H1 (cell line): ENCODE measurements around the gene PLA2G4F. TPM values are rescaled to one million over a fixed set of nuclear protein-coding genes. Genes with fewer than 3 reads are reported as not detected.

Experiments used
- CTCF ChIA-PET: fragments of 300-600 bp; sonication (Branson Sonifier 250); formaldehyde crosslinking; loops from one replicate; lab custom pipeline; 2021; ENCODE audit not compliant: partially characterized antibody; lab: Charles Lee
- POLR2A ChIA-PET: fragments of 300-600 bp; sonication (Branson Sonifier 250); formaldehyde crosslinking; loops from one replicate; lab custom pipeline; 2021; ENCODE audit warnings: inconsistent platforms; ENCODE audit not compliant: partially characterized antibody; lab: Charles Lee
- DNase-seq, 2 experiments: peaks; one replicate each; pipeline versions ENCODE4 v3.0.0 to v3.0.0-alpha.2; 2010 to 2022; ENCODE audit warnings: low spot score in 2 of 2, low read depth in 1 of 2, mixed read lengths in 1 of 2
- FAIRE-seq: peaks from 2 replicates; lab custom pipeline; 2011; peaks lifted over from hg19 to GRCh38; lab: Jason Lieb, UNC
- H2AFZ ChIP-seq: 2 replicates; pipeline ENCODE4 v1.8.1; 2012; ENCODE audit warnings: low read length, inconsistent platforms
- H2AK5ac ChIP-seq: 2 replicates; pipeline ENCODE4 v1.6.1; 2013; ENCODE audit warnings: low read depth, low read length
- H2BK120ac ChIP-seq: replicated peaks from 2 replicates; pipeline ENCODE3; 2013; ENCODE audit warnings: low read depth, low read length, inconsistent platforms
- H2BK12ac ChIP-seq: 2 replicates; pipeline ENCODE4 v1.6.1; 2013; ENCODE audit warnings: low read depth, low read length
- H2BK15ac ChIP-seq: 2 replicates; pipeline ENCODE4 v1.6.1; 2013; ENCODE audit warnings: low read length
- H2BK20ac ChIP-seq: 2 replicates; pipeline ENCODE4 v1.6.1; 2013; ENCODE audit warnings: low read length
- H2BK5ac ChIP-seq: 2 replicates; pipeline ENCODE4 v1.6.1; 2013; ENCODE audit warnings: low read depth, low read length
- H3K14ac ChIP-seq: 2 replicates; pipeline ENCODE4 v1.6.1; 2013; ENCODE audit warnings: inconsistent platforms; ENCODE audit not compliant: insufficient read length
- H3K18ac ChIP-seq: 2 replicates; pipeline ENCODE4 v1.6.1; 2013; ENCODE audit warnings: low read length; ENCODE audit errors: extremely low read depth
- H3K23ac ChIP-seq: 2 replicates; pipeline ENCODE4 v1.6.1; 2013; ENCODE audit warnings: inconsistent platforms; ENCODE audit not compliant: insufficient read length
- H3K23me2 ChIP-seq: 2 replicates; pipeline ENCODE4 v1.6.1; 2013; ENCODE audit warnings: low read depth, low read length
- H3K27ac ChIP-seq: 2 replicates; pipeline ENCODE4 v1.6.1; 2011; ENCODE audit warnings: low read depth, low read length, inconsistent platforms
- H3K27me3 ChIP-seq, 4 experiments: replicated peaks in 1 of 4; 1 replicate in 1 of 4; 2 replicates in 3 of 4; pipeline versions ENCODE4 v1.6.1 to v1.8.1; 2011 to 2013; ENCODE audit warnings: low read length in 3 of 4, mild to moderate bottlenecking in 3 of 4, inconsistent platforms in 2 of 4, mixed read lengths in 2 of 4, moderate library complexity in 1 of 4; ENCODE audit not compliant: control insufficient read depth in 3 of 4, insufficient read depth in 3 of 4; ENCODE audit errors: extremely low read depth in 1 of 4
- H3K36me3 ChIP-seq, 4 experiments: 2 replicates each; pipeline versions ENCODE4 v1.6.1 to v1.8.1; 2011 to 2013; ENCODE audit warnings: mild to moderate bottlenecking in 4 of 4, low read length in 3 of 4, moderate library complexity in 2 of 4, control low read depth in 1 of 4, inconsistent platforms in 1 of 4; ENCODE audit not compliant: insufficient read depth in 4 of 4, control insufficient read depth in 2 of 4
- H3K4ac ChIP-seq: replicated peaks from 2 replicates; pipeline ENCODE3; 2013; ENCODE audit warnings: low read length, low read depth, mixed read lengths, inconsistent platforms; ENCODE audit not compliant: insufficient read length
- H3K4me1 ChIP-seq, 4 experiments: replicated peaks in 1 of 4; 1 replicate in 1 of 4; 2 replicates in 3 of 4; pipeline versions ENCODE4 v1.6.1 to v1.8.1; 2011 to 2013; ENCODE audit warnings: low read length in 3 of 4, inconsistent platforms in 2 of 4, mixed read lengths in 1 of 4; ENCODE audit not compliant: insufficient read depth in 4 of 4, control insufficient read depth in 3 of 4
- H3K4me2 ChIP-seq, 2 experiments: 2 replicates each; pipeline versions ENCODE4 v1.6.1 to v1.8.1; 2011 to 2013; ENCODE audit warnings: low read depth in 2 of 2, low read length in 2 of 2, control low read depth in 1 of 2, inconsistent platforms in 1 of 2, mild to moderate bottlenecking in 1 of 2; ENCODE audit not compliant: insufficient read depth in 1 of 2
- H3K4me3 ChIP-seq, 4 experiments: fragments of 200-600, 300-600 bp in 1 of 4; sonication (generic), shearing (Covaris generic), sonication (Bioruptor Twin) in 1 of 4; 2 replicates each; pipeline versions ENCODE4 v1.5.1 to v1.8.1; 2011 to 2016; ENCODE audit warnings: low read length in 4 of 4, low read depth in 3 of 4, control low read depth in 2 of 4, inconsistent platforms in 2 of 4, mild to moderate bottlenecking in 2 of 4, mixed read lengths in 1 of 4, moderate library complexity in 1 of 4; ENCODE audit not compliant: insufficient read depth in 2 of 4; ENCODE audit errors: extremely low read depth in 1 of 4
- H3K56ac ChIP-seq: replicated peaks from 2 replicates; pipeline ENCODE3; 2013; ENCODE audit warnings: low read depth, mild to moderate bottlenecking, mixed read lengths, low read length, inconsistent platforms; ENCODE audit not compliant: insufficient read length
- H3K79me1 ChIP-seq: 2 replicates; pipeline ENCODE4 v1.6.1; 2013; ENCODE audit warnings: low read depth, low read length, control low read depth
- H3K79me2 ChIP-seq, 2 experiments: 2 replicates each; pipeline versions ENCODE4 v1.6.1 to v1.8.1; 2012 to 2013; ENCODE audit warnings: low read length in 2 of 2, mild to moderate bottlenecking in 2 of 2, inconsistent platforms in 1 of 2; ENCODE audit not compliant: insufficient read depth in 2 of 2, control insufficient read depth in 1 of 2
- H3K9ac ChIP-seq, 4 experiments: replicated peaks in 1 of 4; 1 replicate in 1 of 4; 2 replicates in 3 of 4; pipeline versions ENCODE4 v1.6.1 to v1.8.1; 2011 to 2013; ENCODE audit warnings: low read depth in 3 of 4, low read length in 3 of 4, control low read depth in 2 of 4, mild to moderate bottlenecking in 2 of 4, moderate library complexity in 2 of 4, inconsistent platforms in 1 of 4; ENCODE audit errors: extremely low read depth in 1 of 4
- H3K9me3 ChIP-seq, 2 experiments: 2 replicates each; pipeline versions ENCODE4 v1.6.1 to v1.8.1; 2012 to 2013; ENCODE audit warnings: mild to moderate bottlenecking in 2 of 2, moderate library complexity in 2 of 2, control low read depth in 1 of 2, inconsistent platforms in 1 of 2, low read depth in 1 of 2, low read length in 1 of 2, mixed read lengths in 1 of 2; ENCODE audit not compliant: insufficient read depth in 2 of 2
- H4K20me1 ChIP-seq, 2 experiments: replicated peaks in 1 of 2; 2 replicates each; pipeline versions ENCODE3 to v1.8.1; 2011 to 2013; ENCODE audit warnings: inconsistent platforms in 2 of 2, low read length in 2 of 2, mild to moderate bottlenecking in 1 of 2; ENCODE audit not compliant: insufficient read depth in 2 of 2, control insufficient read depth in 1 of 2
- H4K5ac ChIP-seq: 2 replicates; pipeline ENCODE4 v1.6.1; 2013; ENCODE audit warnings: low read length, low read depth, mixed read lengths, inconsistent platforms; ENCODE audit not compliant: insufficient read length
- H4K8ac ChIP-seq: 2 replicates; pipeline ENCODE4 v1.8.0; 2013; ENCODE audit warnings: mild to moderate bottlenecking, moderate library complexity, low read length, inconsistent platforms; ENCODE audit not compliant: insufficient read depth; ENCODE audit errors: extremely low read depth
- H4K91ac ChIP-seq: replicated peaks from 2 replicates; pipeline ENCODE3; 2013; ENCODE audit warnings: low read length, mixed read lengths, inconsistent platforms; ENCODE audit not compliant: insufficient read length
- ASH2L ChIP-seq: fragments of 200-600, 300-600 bp; sonication (generic); IDR thresholded peaks from one replicate; pipeline ENCODE4 v1.7.1; 2017; ENCODE audit warnings: low read length
- GABPA ChIP-seq: IDR thresholded peaks from 2 replicates; pipeline ENCODE4 v1.6.1; 2011; ENCODE audit warnings: mild to moderate bottlenecking, low read length, moderate library complexity, borderline replicate concordance; ENCODE audit not compliant: insufficient read depth
- JUND ChIP-seq: IDR thresholded peaks from 2 replicates; pipeline ENCODE4 v1.6.1; 2011; ENCODE audit warnings: mild to moderate bottlenecking, improper control_type of control experiment, low read length
- KDM1A ChIP-seq: fragments of 200-600, 300-600 bp; sonication (generic); IDR thresholded peaks from 2 replicates; pipeline ENCODE4 v1.7.1; 2016; ENCODE audit warnings: mild to moderate bottlenecking, low read length, borderline replicate concordance
- SIRT6 ChIP-seq: IDR thresholded peaks from one replicate; pipeline ENCODE4 v1.7.1; 2012; ENCODE audit warnings: low read length, inconsistent platforms
- SIX5 ChIP-seq: IDR thresholded peaks from 2 replicates; pipeline ENCODE4 v1.6.1; 2011; ENCODE audit warnings: mild to moderate bottlenecking, low read depth, low read length
- TAF1 ChIP-seq: IDR thresholded peaks from 2 replicates; pipeline ENCODE4 v1.6.1; 2011; ENCODE audit warnings: mild to moderate bottlenecking, low read depth, low read length
- TCF12 ChIP-seq: IDR thresholded peaks from 2 replicates; pipeline ENCODE4 v1.6.1; 2011; ENCODE audit warnings: low read depth, mild to moderate bottlenecking, low read length
- WGBS, 2 experiments: shearing (Covaris generic) in 1 of 2; methylation state at CpG; one replicate each; pipeline versions ENCODE4 v1.1.6 to v1.1.7; 2013 to 2015; ENCODE audit warnings: low lambda C conversion rate in 2 of 2, mixed read lengths in 2 of 2, inconsistent platforms in 1 of 2, low coverage in 1 of 2, missing lambda C conversion rate in 1 of 2; ENCODE audit not compliant: insufficient replicate concordance in 2 of 2, insufficient coverage in 1 of 2, insufficient read length in 1 of 2; ENCODE audit errors: extremely low coverage in 1 of 2, missing lambda C conversion rate in 1 of 2; 5-methylcytosine and 5-hydroxymethylcytosine counted together
- polyA plus RNA-seq, 7 experiments: library from polyadenylated mRNA; depleted of rRNA in 3 of 7; stranded (reverse) in 5 of 7; unstranded in 2 of 7; fragments of >200 nt in 5 of 7; fragments of 200-250 nt in 2 of 7; gene quantifications; 1 replicate in 5 of 7; 2 replicates in 1 of 7; 4 replicates in 1 of 7; pipeline versions ENCODE4 v1.2.1 to v1.2.3, GENCODE V29; 2011 to 2013; ENCODE audit warnings: missing spikeins in 2 of 7, mixed read lengths in 2 of 7
- total RNA-seq: library from RNA; stranded (reverse); fragmentation: NEBNext Ultra II Directional; extraction: Animal tissue kit (Norgen Biotek cat#: 25700); gene quantifications from 2 replicates; pipeline ENCODE4 v1.2.1, GENCODE V29; 2021

Gene PLA2G4F
- total and polyA plus RNA-seq, 2 of the 8 experiments (the other 6 are each of a cell fraction or from before 2014, with no cell fraction given), result not detected

DNA sequence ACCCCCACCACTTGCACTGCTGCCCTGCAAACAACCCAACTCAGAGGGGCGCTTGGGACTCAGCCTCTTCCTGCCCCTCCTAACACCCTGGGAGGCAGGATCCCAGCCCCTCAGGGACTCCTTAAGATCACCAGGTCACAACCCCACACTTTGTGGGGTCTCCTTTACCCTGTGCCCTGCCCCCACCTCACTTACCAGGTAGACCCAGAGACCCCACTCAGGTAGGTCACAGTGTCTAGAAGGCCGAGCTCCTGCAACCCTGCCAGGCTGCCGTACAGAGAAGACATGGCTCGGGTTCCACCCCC, 9.1 kb downstream of the PLA2G4F start:
- H3K4me2 ChIP-seq, result no peak overlapping the region
- no peaks in the 10 kb centered on the region for H3K79me2 ChIP-seq
- H3K36me3 ChIP-seq, result no peaks in the 10 kb centered on the region
- ChIA-PET POLR2A (no interaction called here), CTCF (interaction anchor here (0.8 to 22.6 kb wide), 7 partner anchors 9 to 238 kb away, joined by 3 to 416 read pairs (median 10); partner anchors contain the start of gene PLA2G4F)
- no peak overlapping the region for H2BK5ac ChIP-seq
- no peak for FAIRE-seq
- H3K9ac ChIP-seq, result no peak overlapping the region
- H3K4me1 ChIP-seq, result peaks cover 0 to 3% (median 0%) of the 10 kb centered on the region in 4 experiments; a peak in 1 of 7 replicates
- no peaks in the 10 kb centered on the region for H3K27me3 ChIP-seq
- no peak overlapping the region for H3K4me3 ChIP-seq
- no peak overlapping the region for H2BK120ac ChIP-seq
- H3K9me3 ChIP-seq, result no peaks in the 10 kb centered on the region
- H3K14ac ChIP-seq, result no peak overlapping the region
- H3K18ac ChIP-seq, result no peak overlapping the region
- no peak overlapping the region for H3K56ac ChIP-seq
- no peak overlapping the region for H2AFZ ChIP-seq
- H2AK5ac ChIP-seq, result no peak overlapping the region
- DNase-seq, result no peak
- no peaks in the 10 kb centered on the region for H3K23me2 ChIP-seq
- H2BK15ac ChIP-seq, result no peak overlapping the region
- no peak overlapping the region for H4K5ac ChIP-seq
- WGBS, 2 experiments, result 88% methylated on average over 4 of the region's 4 CpGs; no CpG with 5 or more reads in 1 of the 2 experiments
- no peak overlapping the region for H2BK20ac ChIP-seq
- H3K4ac ChIP-seq, result no peak overlapping the region
- H3K23ac ChIP-seq, result no peak overlapping the region
- H4K8ac ChIP-seq, result no peak overlapping the region; the same call in 1 of the 2 replicates
- H3K79me1 ChIP-seq, result no peaks in the 10 kb centered on the region
- no peak overlapping the region for H4K91ac ChIP-seq
- H4K20me1 ChIP-seq, result no peaks in the 10 kb centered on the region
- H3K27ac ChIP-seq, result no peak overlapping the region
- H2BK12ac ChIP-seq, result no peak overlapping the region
- TF ChIP-seq KDM1A, result no peak
- TF ChIP-seq JUND, result no peak
- no peak for TF ChIP-seq GABPA
- no peak for TF ChIP-seq ASH2L
- no peak for TF ChIP-seq SIRT6
- no peak for TF ChIP-seq TCF12
- TF ChIP-seq SIX5, result no peak
- no peak for TF ChIP-seq TAF1
